Bronchial epithelial cell (primary cell): Measurements from ENCODE around the gene TMEM214. TPM values are rescaled to one million over a fixed set of nuclear protein-coding genes. Genes with fewer than 3 reads are reported as not detected.

ENCODE experiments used
- DNase-seq: peaks from one replicate; pipeline ENCODE4 v3.0.0-alpha.2; 2010; ENCODE audit warnings: low read depth
- FAIRE-seq: peaks from 2 replicates; lab custom pipeline; 2011; peaks lifted over from hg19 to GRCh38; lab: Jason Lieb, UNC
- H3K27me3 ChIP-seq: 2 replicates; pipeline ENCODE4 v1.5.1; 2011; ENCODE audit warnings: low read length; ENCODE audit not compliant: control insufficient read depth, insufficient read depth
- H3K36me3 ChIP-seq: 2 replicates; pipeline ENCODE4 v1.5.1; 2011; ENCODE audit warnings: low read length; ENCODE audit not compliant: control insufficient read depth, insufficient read depth
- H3K4me3 ChIP-seq: 2 replicates; pipeline ENCODE4 v1.5.1; 2011; ENCODE audit warnings: mild to moderate bottlenecking, low read depth, low read length, control low read depth
- CTCF ChIP-seq: IDR thresholded peaks from 2 replicates; pipeline ENCODE4 v1.5.1; 2011; ENCODE audit warnings: mild to moderate bottlenecking, moderate library complexity, low read length, control low read depth, inconsistent platforms; ENCODE audit not compliant: insufficient read depth, severe bottlenecking
- total RNA-seq: library from RNA; depleted of rRNA; stranded (reverse); fragments of >200 nt; gene quantifications from 2 replicates; pipeline ENCODE4 v1.2.1, GENCODE V29; 2014

Gene TMEM214
- total RNA-seq, 1 donor from 2014 or later = 15.8 TPM

DNA sequence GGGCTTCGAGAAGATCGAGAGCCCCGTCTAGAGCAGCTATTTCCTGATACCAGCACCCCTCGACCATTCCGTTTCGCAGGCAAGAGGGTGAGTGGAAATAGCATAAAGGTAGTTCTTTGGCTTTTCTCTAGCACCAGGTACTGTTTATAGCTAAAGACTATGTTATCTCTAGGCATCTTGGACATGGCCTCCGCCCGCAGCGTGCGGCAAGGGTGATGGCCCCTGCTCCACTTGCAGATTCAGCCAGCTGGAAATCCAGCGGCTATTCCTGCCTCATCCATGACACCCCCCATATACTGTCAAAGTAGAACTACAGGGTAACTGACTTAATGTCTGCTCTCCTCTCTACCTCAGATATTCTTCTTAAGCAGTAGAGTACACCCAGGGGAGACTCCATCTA, 22.0 kb downstream of the TMEM214 start:
- no peaks in the 10 kb centered on the region for H3K27me3 ChIP-seq
- TF ChIP-seq CTCF = no peak
- FAIRE-seq (no peak), DNase-seq (no peak)
- no peak overlapping the region for H3K4me3 ChIP-seq
- peaks cover 19% of the 10 kb centered on the region for H3K36me3 ChIP-seq

DNA sequence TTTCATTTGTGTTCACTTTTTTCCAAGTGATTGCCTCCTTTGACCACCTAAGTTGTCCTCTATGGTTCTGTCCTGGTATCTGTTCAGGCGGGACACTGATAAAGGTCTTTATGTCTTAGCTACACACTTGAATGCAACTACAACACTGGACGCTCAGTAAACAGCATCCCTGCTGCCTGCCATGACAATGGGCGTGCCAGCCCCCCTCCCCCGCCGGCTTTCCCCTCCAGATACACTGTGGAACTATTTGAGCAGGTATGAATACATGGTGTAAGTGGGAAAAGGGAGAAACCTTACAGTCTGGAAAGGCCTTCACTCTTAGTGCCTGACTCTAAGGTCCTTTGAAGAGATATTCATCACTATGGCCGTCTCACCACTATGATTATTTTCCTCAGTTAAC, 24.4 kb downstream of the TMEM214 start:
- Histone ChIP-seq H3K36me3 (peaks cover 19% of the 10 kb centered on the region), H3K4me3 (no peak overlapping the region), H3K27me3 (no peaks in the 10 kb centered on the region)
- DNase-seq (no peak), FAIRE-seq (no peak)
- TF ChIP-seq CTCF = no peak

DNA sequence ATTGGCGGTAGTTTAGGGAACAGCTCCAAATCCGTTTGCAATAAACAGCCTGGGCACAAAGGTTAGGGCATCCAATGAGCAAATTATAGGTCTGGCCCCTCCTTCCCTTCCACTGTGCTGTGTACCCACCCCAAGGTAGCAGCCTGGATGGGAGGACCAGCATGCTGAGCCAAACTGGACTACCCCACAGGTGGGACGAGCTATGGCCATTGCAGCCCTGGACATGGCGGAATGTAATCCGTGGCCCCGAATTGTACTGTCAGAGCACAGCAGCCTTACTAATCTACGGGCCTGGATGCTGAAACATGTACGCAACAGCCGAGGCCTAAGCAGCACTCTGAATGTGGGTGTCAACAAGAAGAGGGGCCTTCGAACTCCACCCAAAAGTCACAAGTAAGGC, 25.4 kb downstream of the TMEM214 start:
- H3K36me3 ChIP-seq = peaks cover 19% of the 10 kb centered on the region
- H3K27me3 ChIP-seq = no peaks in the 10 kb centered on the region
- FAIRE-seq = no peak
- DNase-seq = no peak
- H3K4me3 ChIP-seq = no peak overlapping the region
- no peak for TF ChIP-seq CTCF

DNA sequence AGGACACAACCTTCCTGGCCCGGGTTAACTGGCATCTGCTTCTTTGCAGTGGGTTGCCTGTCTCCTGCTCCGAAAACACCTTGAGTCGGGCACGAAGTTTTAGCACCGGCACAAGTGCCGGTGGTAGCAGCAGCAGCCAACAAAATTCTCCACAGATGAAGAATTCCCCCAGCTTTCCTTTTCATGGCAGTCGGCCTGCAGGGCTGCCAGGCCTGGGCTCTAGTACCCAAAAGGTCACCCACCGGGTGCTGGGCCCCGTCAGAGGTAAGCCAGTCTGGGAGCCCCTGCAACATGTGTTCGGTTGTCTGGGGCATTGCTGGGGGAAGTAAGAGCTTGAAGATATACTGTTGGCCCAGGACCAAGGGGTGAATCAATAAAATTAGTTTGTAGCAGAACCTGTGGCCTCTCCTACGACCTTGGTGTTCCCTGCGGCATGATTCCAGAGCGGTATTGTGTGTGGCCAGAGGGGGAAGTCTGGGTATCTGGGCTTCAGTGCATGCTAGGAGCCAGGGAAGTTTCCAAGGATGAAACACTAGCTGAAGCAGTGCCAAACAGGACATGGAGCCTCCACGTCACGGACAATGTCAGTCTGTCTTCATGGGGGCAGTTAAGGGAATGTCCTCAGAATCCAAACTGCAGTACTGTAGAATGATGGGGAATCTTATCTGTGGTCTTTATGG, 26.5 kb downstream of the TMEM214 start:
- TF ChIP-seq CTCF = no peak
- DNase-seq = no peak
- Histone ChIP-seq H3K27me3 (no peaks in the 10 kb centered on the region), H3K4me3 (no peak overlapping the region), H3K36me3 (peaks cover 19% of the 10 kb centered on the region)
- no peak for FAIRE-seq

DNA sequence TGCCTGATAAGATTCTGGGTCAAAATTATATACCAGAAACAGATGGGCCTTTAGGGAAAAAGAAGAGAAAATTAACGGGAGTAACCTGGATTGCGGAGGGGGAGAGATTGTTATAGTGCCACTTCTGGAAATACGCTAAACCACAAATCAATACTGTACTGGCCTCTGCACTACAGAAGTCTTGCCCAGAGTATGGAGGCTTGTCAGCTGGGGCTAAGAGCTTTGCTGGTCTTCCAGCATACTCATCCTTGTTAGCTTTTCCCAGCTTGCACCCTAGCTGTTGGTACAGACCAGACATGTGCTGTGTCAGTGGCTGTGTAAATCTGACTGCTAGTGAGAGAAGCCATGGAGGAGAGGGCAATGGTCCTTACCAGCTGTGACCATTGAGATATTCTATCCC, 27.6 kb downstream of the TMEM214 start:
- H3K4me3 ChIP-seq = no peak overlapping the region
- FAIRE-seq = no peak
- DNase-seq = no peak
- TF ChIP-seq CTCF = no peak
- peaks cover 11% of the 10 kb centered on the region for H3K36me3 ChIP-seq
- H3K27me3 ChIP-seq = no peaks in the 10 kb centered on the region

DNA sequence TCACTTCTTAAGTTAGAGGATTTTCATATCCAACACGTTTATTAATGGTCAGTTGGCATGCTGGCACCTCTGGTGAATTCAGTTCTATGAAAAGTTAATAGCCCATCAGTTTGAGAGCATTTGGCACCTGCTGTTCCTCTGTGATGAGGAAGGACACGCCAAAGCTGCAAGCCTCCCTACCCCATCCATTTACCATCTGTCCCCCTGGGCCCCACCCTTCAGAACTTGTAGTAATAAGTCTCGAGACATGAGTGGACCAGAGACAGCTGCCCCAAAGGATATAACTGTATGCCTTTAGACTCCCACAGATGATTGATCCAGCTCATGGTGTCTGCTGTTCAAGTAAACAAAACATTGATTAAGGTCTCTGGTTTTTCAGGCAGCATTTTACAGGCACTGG, 32.4 kb downstream of the TMEM214 start:
- H3K36me3 ChIP-seq = peaks cover 10% of the 10 kb centered on the region
- TF ChIP-seq CTCF = no peak
- FAIRE-seq (no peak), DNase-seq (no peak)
- H3K27me3 ChIP-seq = no peaks in the 10 kb centered on the region
- H3K4me3 ChIP-seq = no peak overlapping the region
